Amniotic stem cell (primary cell): ENCODE measurements around the gene SEPHS2.

ENCODE experiments used
- DNase-seq: peaks from one replicate; lab custom pipeline; 2025; lab: John Stamatoyannopoulos, UW

SEPHS2 gene

GRCh38 chr16:30429678-30430427 lies 15.8 kb downstream of the SEPHS2 start, which contains the start of gene DCTPP1:
DCTPP1 (minus strand) TSS chr16:30430030; CDS start chr16:30429980, 50 bp downstream.
- DNase-seq = peak; percentile 95

- DNase-seq = no peak
These were observed 16.3 kb downstream of the SEPHS2 start for GRCh38 chr16:30429418-30429677.

GRCh38 chr16:30428055-30428454 lies 17.6 kb downstream of the SEPHS2 start:
- no peak for DNase-seq

- DNase-seq = no peak
These were observed 24.7 kb downstream of the SEPHS2 start for GRCh38 chr16:30421010-30421409.

- no peak for DNase-seq
These were observed 27.1 kb downstream of the SEPHS2 start for GRCh38 chr16:30418350-30419181.

- DNase-seq = peak; percentile 74
These were observed 27.9 kb downstream of the SEPHS2 start for GRCh38 chr16:30417529-30418349.

GRCh38 chr16:30416624-30417528 lies 28.8 kb downstream of the SEPHS2 start:
- no peak for DNase-seq

- no peak for DNase-seq
These were observed 29.5 kb downstream of the SEPHS2 start for GRCh38 chr16:30416047-30416603.

- DNase-seq = no peak
These were observed 31.5 kb downstream of the SEPHS2 start for GRCh38 chr16:30414159-30414558.

GRCh38 chr16:30413112-30413806 lies 32.4 kb downstream of the SEPHS2 start:
- no peak for DNase-seq

- peak; percentile 73 for DNase-seq
These were observed 36.3 kb downstream of the SEPHS2 start for GRCh38 chr16:30409125-30410060.

GRCh38 chr16:30407804-30408534 lies 37.7 kb downstream of the SEPHS2 start:
- DNase-seq = no peak

GRCh38 chr16:30407102-30407803 lies 38.4 kb downstream of the SEPHS2 start, which contains the start of gene ZNF771:
ZNF771 (plus strand) TSS chr16:30407606; CDS start chr16:30408054, 448 bp downstream.
- peak; percentile 69 for DNase-seq

- no peak for DNase-seq
These were observed 38.9 kb downstream of the SEPHS2 start for GRCh38 chr16:30406795-30407101.

GRCh38 chr16:30401768-30402425 lies 43.8 kb downstream of the SEPHS2 start:
- DNase-seq = no peak

GRCh38 chr16:30399435-30400186 lies 46.1 kb downstream of the SEPHS2 start:
- DNase-seq = no peak
